OCI-LY7 (cell line): ENCODE data around the gene NUP155. TPM values are rescaled to one million over a fixed set of nuclear protein-coding genes. Genes with fewer than 3 reads are reported as not detected.

ENCODE experiments used
- small RNA-seq: library from RNA; depleted of rRNA; stranded (forward); fragments of <200 nt; gene quantifications from one replicate; pipeline ENCODE3, GENCODE V24; 2014
- total RNA-seq, 2 experiments: library from RNA; depleted of rRNA in 1 of 2; stranded (reverse); fragments of >200 nt in 1 of 2; shearing (Covaris generic) in 1 of 2; gene quantifications; 2 replicates each; pipeline ENCODE4 v1.2.3, GENCODE V29; 2014 to 2022

NUP155 gene
- total RNA-seq, 2 experiments from 2014 or later = 61.6 to 77.8 TPM

Small RNA genes within 50 kb of the gene (small RNA-seq; reads per million reads assigned to genes)
- gene RNU7-75P = not detected

Other genes starting within 250 kb of the NUP155 start
- gene CPLANE1, start 121.7 kb downstream of the NUP155 start, total RNA-seq (2014; rRNA removed; shearing (Covaris generic)) = not detected in 2 replicates
- 0.07 and 0.21 TPM in 2 replicates for gene CPLANE1, start 121.7 kb downstream of the NUP155 start, total RNA-seq (2022)
- gene WDR70, start 8.2 kb upstream of the NUP155 start, total RNA-seq (2014; rRNA removed; shearing (Covaris generic)) = 20.8 and 26.2 TPM in 2 replicates
- gene WDR70, start 8.2 kb upstream of the NUP155 start, total RNA-seq (2022) = 35.4 and 37.8 TPM in 2 replicates